Islet of Langerhans (tissue), 1 donor: ENCODE data around the gene TYMP.

Source experiments
- FAIRE-seq: peaks from one replicate; lab custom pipeline; 2011; peaks lifted over from hg19 to GRCh38; lab: Jason Lieb, UNC

The TYMP gene

GRCh38 chr22:50483556-50483955 lies 46.3 kb downstream of the TYMP start:
- FAIRE-seq, result no peak

DNA sequence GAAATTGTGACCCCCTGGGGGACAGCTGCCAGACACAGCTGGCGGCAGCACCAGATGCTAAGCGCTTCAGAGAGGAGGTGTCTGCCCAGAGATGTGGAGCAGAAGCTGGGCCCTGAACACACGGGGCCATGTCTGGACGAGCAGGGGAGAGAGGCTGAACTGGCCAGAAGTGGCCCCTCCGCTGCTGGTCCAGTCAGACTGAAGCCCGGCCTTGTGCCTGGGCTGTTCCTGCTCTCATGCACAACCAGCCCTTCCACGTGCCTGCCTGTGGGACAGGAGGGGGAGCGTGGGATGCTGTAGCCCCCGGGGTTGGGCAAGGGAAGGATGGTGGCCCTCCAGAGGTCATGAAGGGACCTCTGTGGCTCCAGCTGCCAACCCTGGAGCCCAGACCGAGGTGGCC lies 46.7 kb downstream of the TYMP start:
- no peak for FAIRE-seq

DNA sequence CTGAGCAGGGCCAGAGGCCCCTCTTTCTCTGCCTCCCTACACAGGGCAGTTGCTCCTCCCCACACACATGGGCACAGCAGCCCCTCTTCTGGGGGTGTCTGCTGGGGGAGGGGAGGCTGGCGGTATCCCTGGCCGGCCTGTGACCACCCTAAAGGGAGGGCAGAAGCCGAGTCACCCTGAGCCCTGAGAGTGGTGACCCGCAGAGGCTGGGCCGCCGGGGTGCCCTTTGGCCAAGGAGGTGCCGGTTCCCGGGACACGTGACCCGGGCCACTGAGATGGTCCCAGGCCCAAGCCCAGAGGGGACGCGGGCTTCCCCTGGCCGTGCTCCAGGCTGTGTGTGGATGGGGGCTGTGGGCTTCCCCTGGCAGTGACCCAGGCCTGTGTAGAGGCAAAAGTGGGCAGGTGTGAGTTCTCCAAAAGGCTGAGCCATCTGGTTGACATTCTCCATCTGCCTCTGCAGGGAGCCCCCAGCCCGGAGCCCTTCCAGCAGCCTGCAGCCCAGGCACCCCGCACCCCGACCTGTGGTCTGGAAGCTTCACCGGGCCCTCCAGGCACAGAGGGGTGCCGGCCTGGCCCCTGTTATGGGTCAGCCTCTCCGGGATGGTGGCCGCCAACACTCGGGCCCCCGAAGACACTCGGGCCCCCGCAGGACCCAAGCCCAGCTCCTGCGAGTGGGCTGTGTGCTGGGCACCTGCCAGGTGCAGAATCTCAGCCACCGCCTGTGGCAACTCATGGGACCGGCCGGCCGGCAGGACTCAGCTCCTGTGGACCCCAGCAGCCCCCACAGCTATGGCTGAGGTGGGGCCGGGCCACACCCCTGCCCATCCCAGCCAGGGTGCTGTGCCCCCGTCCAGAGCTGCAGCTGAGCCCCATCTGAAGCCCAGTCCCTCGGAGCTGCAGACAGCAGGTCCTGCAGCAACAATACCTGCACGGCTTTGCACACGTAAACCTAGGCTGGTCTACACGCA lies 47.4 kb downstream of the TYMP start:
- no peak for FAIRE-seq

- FAIRE-seq, result no peak
These were observed 48.2 kb downstream of the TYMP start, which contains the start of gene ADM2 for GRCh38 chr22:50481440-50482106. Gene ADM2 (plus strand): TSS chr22:50481543. CDS start chr22:50481848, 305 bp downstream.

GRCh38 chr22:50481045-50481439 lies 48.8 kb downstream of the TYMP start:
- FAIRE-seq, result no peak

DNA sequence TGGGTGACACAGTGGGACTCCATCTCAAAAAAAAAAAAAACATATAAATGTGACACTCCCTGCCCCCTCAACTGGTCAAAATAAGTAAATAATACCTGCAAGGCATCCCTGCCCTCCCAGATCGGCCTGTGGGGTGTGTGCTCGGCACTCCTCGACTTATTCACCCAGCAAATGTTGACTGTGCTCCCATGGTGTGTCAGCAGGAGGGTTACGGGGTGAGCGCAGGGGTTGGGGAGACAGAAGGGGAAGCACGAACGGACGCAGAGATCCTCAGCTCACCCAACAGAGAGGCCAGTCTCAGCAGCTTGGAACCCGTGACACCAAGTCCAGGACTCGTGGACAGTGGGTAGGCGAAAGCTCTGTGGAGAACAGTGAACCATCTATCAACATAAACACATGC lies 50.1 kb downstream of the TYMP start:
- FAIRE-seq, result no peak

- FAIRE-seq, result no peak
These were observed 51.9 kb downstream of the TYMP start for GRCh38 chr22:50477923-50478322.

- no peak for FAIRE-seq
These were observed 52.9 kb downstream of the TYMP start for GRCh38 chr22:50476868-50477267.
